Fibroblast of the aortic adventitia (primary cell): Measurements from ENCODE around the gene LDLRAP1. TPM values are rescaled to one million over a fixed set of nuclear protein-coding genes. Genes with fewer than 3 reads are reported as not detected.

Experiments
- DNase-seq: peaks from one replicate; pipeline ENCODE4 v3.0.0-alpha.2; 2010; ENCODE audit warnings: low read depth
- H3K4me3 ChIP-seq: 2 replicates; pipeline ENCODE4 v1.5.1; 2011; ENCODE audit warnings: low read depth, mild to moderate bottlenecking, control low read depth, low read length, moderate library complexity
- CTCF ChIP-seq: IDR thresholded peaks from 2 replicates; pipeline ENCODE4 v1.5.1; 2011; ENCODE audit warnings: mild to moderate bottlenecking, low read length, control low read depth, inconsistent platforms; ENCODE audit not compliant: insufficient read depth
- total RNA-seq: library from RNA; depleted of rRNA; stranded (reverse); fragments of >200 nt; gene quantifications from 2 replicates; pipeline ENCODE4 v1.2.3, GENCODE V29; 2012; ENCODE audit warnings: low replicate concordance

LDLRAP1 gene
- total RNA-seq, 1 donor = 12.4 TPM

- no peak overlapping the region for H3K4me3 ChIP-seq
- DNase-seq = no peak
- no peak for TF ChIP-seq CTCF
Observed at GRCh38 chr1:25528881-25529517, 14.4 kb upstream of the LDLRAP1 start.

- no peak for TF ChIP-seq CTCF
- no peak for DNase-seq
- H3K4me3 ChIP-seq = no peak overlapping the region
Observed at GRCh38 chr1:25529518-25530185, 13.8 kb upstream of the LDLRAP1 start.

- no peak for TF ChIP-seq CTCF
- no peak overlapping the region for H3K4me3 ChIP-seq
- DNase-seq = no peak
Observed at GRCh38 chr1:25530186-25531081, 13.0 kb upstream of the LDLRAP1 start.

- DNase-seq = no peak
- H3K4me3 ChIP-seq = no peak overlapping the region
- no peak for TF ChIP-seq CTCF
Observed at GRCh38 chr1:25531082-25531461, 12.3 kb upstream of the LDLRAP1 start.

- no peak overlapping the region for H3K4me3 ChIP-seq
- DNase-seq = no peak
- no peak for TF ChIP-seq CTCF
Observed at GRCh38 chr1:25532970-25533369, 10.4 kb upstream of the LDLRAP1 start.

GRCh38 chr1:25533775-25534409, 9.5 kb upstream of the LDLRAP1 start:
- no peak for DNase-seq
- H3K4me3 ChIP-seq = no peak overlapping the region
- TF ChIP-seq CTCF = no peak
